ENCODE measurements around the gene AK8.

Gene AK8

GRCh38 chr9:132877824-132878694, at the start of gene AK8:
Gene AK8, minus strand, starts transcription at chr9:132878284. Its CDS starts 29 bp downstream, at chr9:132878255.
- TF ChIP-seq JUND (IDR thresholded peaks at IDR 0.05; ENCODE audit: low read depth), result no peak
- in situ Hi-C loops (cut with HindIII; ENCODE audit: low pct_unique_long_range_greater_than_20kb, low sequenced_read_pairs), result no loop called here
- peak; percentile 84 to 92 for DNase-seq (ENCODE audit: low read depth in 1 of 2, low spot score in 1 of 2)

- in situ Hi-C loops (cut with HindIII; ENCODE audit: low pct_unique_long_range_greater_than_20kb, low sequenced_read_pairs), result no loop called here
- no peak for TF ChIP-seq JUND (IDR thresholded peaks at IDR 0.05; ENCODE audit: low read depth)
- DNase-seq (ENCODE audit: low read depth in 1 of 2, low spot score in 1 of 2), result no peak
Measured at GRCh38 chr9:132927704-132928103, 49.6 kb upstream of the AK8 start.

GRCh38 chr9:132923346-132923902, 45.3 kb upstream of the AK8 start:
- TF ChIP-seq JUND (IDR thresholded peaks at IDR 0.05; ENCODE audit: low read depth), result no peak
- in situ Hi-C loops (cut with HindIII; ENCODE audit: low pct_unique_long_range_greater_than_20kb, low sequenced_read_pairs), result no loop called here
- DNase-seq (ENCODE audit: low read depth in 1 of 2, low spot score in 1 of 2), result no peak

- TF ChIP-seq JUND (IDR thresholded peaks at IDR 0.05; ENCODE audit: low read depth), result no peak
- in situ Hi-C loops (cut with HindIII; ENCODE audit: low pct_unique_long_range_greater_than_20kb, low sequenced_read_pairs), result no loop called here
- no peak for DNase-seq (ENCODE audit: low read depth in 1 of 2, low spot score in 1 of 2)
Measured at GRCh38 chr9:132919614-132920268, 41.7 kb upstream of the AK8 start.

GRCh38 chr9:132914924-132915323, 36.8 kb upstream of the AK8 start:
- in situ Hi-C loops (cut with HindIII; ENCODE audit: low pct_unique_long_range_greater_than_20kb, low sequenced_read_pairs), result no loop called here

GRCh38 chr9:132912131-132912530, 34.0 kb upstream of the AK8 start:
- DNase-seq (ENCODE audit: low read depth in 1 of 2, low spot score in 1 of 2), result no peak
- in situ Hi-C loops (cut with HindIII; ENCODE audit: low pct_unique_long_range_greater_than_20kb, low sequenced_read_pairs), result no loop called here
- TF ChIP-seq JUND (IDR thresholded peaks at IDR 0.05; ENCODE audit: low read depth), result no peak

More at GRCh38 chr9:132914924-132915323, 36.8 kb upstream of the AK8 start:
- no peak for TF ChIP-seq JUND (IDR thresholded peaks at IDR 0.05; ENCODE audit: low read depth)
- no peak for DNase-seq (ENCODE audit: low read depth in 1 of 2, low spot score in 1 of 2)

- in situ Hi-C loops (cut with HindIII; ENCODE audit: low pct_unique_long_range_greater_than_20kb, low sequenced_read_pairs), result no loop called here
- TF ChIP-seq JUND (IDR thresholded peaks at IDR 0.05; ENCODE audit: low read depth), result no peak
- DNase-seq (ENCODE audit: low read depth in 1 of 2, low spot score in 1 of 2), result no peak
Measured at GRCh38 chr9:132910376-132910775, 32.3 kb upstream of the AK8 start.

GRCh38 chr9:132909311-132909710, 31.2 kb upstream of the AK8 start:
- TF ChIP-seq JUND (IDR thresholded peaks at IDR 0.05; ENCODE audit: low read depth), result no peak
- DNase-seq (ENCODE audit: low read depth in 1 of 2, low spot score in 1 of 2), result no peak
- in situ Hi-C loops (cut with HindIII; ENCODE audit: low pct_unique_long_range_greater_than_20kb, low sequenced_read_pairs), result no loop called here

GRCh38 chr9:132908635-132909034, 30.6 kb upstream of the AK8 start:
- in situ Hi-C loops (cut with HindIII; ENCODE audit: low pct_unique_long_range_greater_than_20kb, low sequenced_read_pairs), result no loop called here
- TF ChIP-seq JUND (IDR thresholded peaks at IDR 0.05; ENCODE audit: low read depth), result no peak
- no peak for DNase-seq (ENCODE audit: low read depth in 1 of 2, low spot score in 1 of 2)

GRCh38 chr9:132905726-132906125, 27.6 kb upstream of the AK8 start:
- no peak for TF ChIP-seq JUND (IDR thresholded peaks at IDR 0.05; ENCODE audit: low read depth)
- in situ Hi-C loops (cut with HindIII; ENCODE audit: low pct_unique_long_range_greater_than_20kb, low sequenced_read_pairs), result no loop called here
- DNase-seq (ENCODE audit: low read depth in 1 of 2, low spot score in 1 of 2), result no peak

- no peak for DNase-seq (ENCODE audit: low read depth in 1 of 2, low spot score in 1 of 2)
- no peak for TF ChIP-seq JUND (IDR thresholded peaks at IDR 0.05; ENCODE audit: low read depth)
- in situ Hi-C loops (cut with HindIII; ENCODE audit: low pct_unique_long_range_greater_than_20kb, low sequenced_read_pairs), result no loop called here
Measured at GRCh38 chr9:132903574-132904492, 25.7 kb upstream of the AK8 start.
